ENCODE results near the gene CUTC. TPM values are rescaled to one million over a fixed set of nuclear protein-coding genes. Genes with fewer than 3 reads are reported as not detected.

CUTC gene
- total RNA-seq, 2 experiments from 2014 or later, result 37.4 to 38.1 TPM

DNA sequence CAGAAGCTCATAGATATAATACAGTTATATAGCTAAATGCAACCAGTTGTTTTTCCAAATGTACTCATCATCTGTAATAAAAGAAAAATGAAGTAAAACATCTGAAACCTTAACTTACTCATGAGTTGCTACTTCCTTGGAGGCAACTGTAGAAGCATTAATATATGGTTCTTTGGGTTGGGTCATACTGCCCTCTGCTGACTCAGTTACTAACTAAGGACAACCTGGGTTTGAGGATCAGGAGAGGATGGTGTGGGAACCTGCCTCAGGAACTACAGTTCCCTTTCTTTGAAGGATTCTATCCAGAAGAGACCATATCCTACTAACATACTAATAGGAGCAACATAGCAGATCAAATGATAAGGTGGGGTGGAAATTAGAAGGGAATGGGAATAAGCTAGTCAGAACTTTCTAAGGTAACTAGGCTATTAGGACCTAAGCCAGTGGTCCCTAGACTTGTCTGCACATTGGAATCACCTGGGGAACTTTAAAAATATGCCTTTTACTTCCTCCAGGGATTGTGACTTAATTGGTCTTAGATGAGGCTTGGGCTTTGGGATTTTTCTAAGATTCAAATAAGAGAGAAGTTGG, 20.8 kb upstream of the CUTC start:
- H3K4me1 Mint-ChIP-seq (ENCODE audit: low read depth), result peaks cover 10% of the 10 kb centered on the region
- peak; percentile 56 for DNase-seq
- H3K9me3 Mint-ChIP-seq, result no peaks in the 10 kb centered on the region
- no peaks in the 10 kb centered on the region for H3K27me3 Mint-ChIP-seq
- CTCF ChIA-PET, result interaction anchor here (0.6 to 3.9 kb wide), 14 partner anchors 15 to 318 kb away, joined by 3 to 15 read pairs (median 4); partner anchors contain the start of genes ENTPD7 and SLC25A28
- peak; percentile 59 for TF ChIP-seq CTCF (IDR thresholded peaks at IDR 0.05)
- POLR2A ChIA-PET, result no interaction called here
- peak; percentile 72 for ATAC-seq
- intact Hi-C loops (cut with micrococcal nuclease), result loop anchor here (5.0 kb wide), 1 partner anchor 89 kb away; the partner anchor contains the start of gene SLC25A28
- no peak overlapping the region for H3K4me3 Mint-ChIP-seq
- no peak overlapping the region for H3K27ac Mint-ChIP-seq
- peaks cover 16% of the 10 kb centered on the region for H3K36me3 Mint-ChIP-seq (ENCODE audit: low read depth)

DNA sequence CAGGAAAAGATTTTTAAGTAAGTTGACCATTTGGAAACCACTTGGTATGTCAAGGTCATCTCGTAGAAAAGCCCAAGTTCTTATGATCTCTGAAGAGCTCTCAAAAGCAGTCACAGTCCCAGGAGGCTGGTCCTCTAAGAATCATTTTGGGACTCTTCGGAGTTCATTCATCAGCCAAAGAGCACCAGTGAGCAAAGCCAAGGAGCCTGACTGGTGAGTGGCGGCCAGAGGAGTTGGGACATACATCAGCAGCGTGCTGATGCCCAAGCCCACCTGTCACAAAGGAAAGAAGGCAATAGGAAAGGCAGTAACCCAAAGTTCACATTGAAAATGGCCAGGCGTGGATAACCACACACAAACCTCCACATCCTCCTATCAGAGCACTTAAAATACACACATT, 17.6 kb upstream of the CUTC start:
- H3K9me3 Mint-ChIP-seq, result no peaks in the 10 kb centered on the region
- peaks cover 9% of the 10 kb centered on the region for H3K4me1 Mint-ChIP-seq (ENCODE audit: low read depth)
- POLR2A ChIA-PET, result no interaction called here
- no peak for ATAC-seq
- no peak overlapping the region for H3K4me3 Mint-ChIP-seq
- CTCF ChIA-PET, result interaction anchor here (1.2 to 1.4 kb wide), 3 partner anchors 154 to 322 kb away, joined by 3 to 7 read pairs (median 3); no protein-coding TSS in a partner anchor
- H3K36me3 Mint-ChIP-seq (ENCODE audit: low read depth), result peaks cover 23% of the 10 kb centered on the region
- intact Hi-C loops (cut with micrococcal nuclease), result loop anchor here (5.0 kb wide), 1 partner anchor 92 kb away; the partner anchor contains the start of gene SLC25A28
- TF ChIP-seq CTCF (IDR thresholded peaks at IDR 0.05), result no peak
- DNase-seq, result no peak
- no peaks in the 10 kb centered on the region for H3K27me3 Mint-ChIP-seq
- no peak overlapping the region for H3K27ac Mint-ChIP-seq

- Mint-ChIP-seq H3K4me3 (no peak overlapping the region), H3K9me3 (no peaks in the 10 kb centered on the region), H3K27me3 (no peaks in the 10 kb centered on the region), H3K27ac (no peak overlapping the region), H3K4me1 (ENCODE audit: low read depth) (no peaks in the 10 kb centered on the region), H3K36me3 (ENCODE audit: low read depth) (peaks cover 39% of the 10 kb centered on the region)
- ATAC-seq (no peak), DNase-seq (no peak)
- ChIA-PET CTCF (no interaction called here), POLR2A (no interaction called here)
- intact Hi-C loops (cut with micrococcal nuclease), result no loop called here
- TF ChIP-seq CTCF (IDR thresholded peaks at IDR 0.05), result no peak
Measured at GRCh38 chr10:99720387-99720786, 11.6 kb upstream of the CUTC start.

GRCh38 chr10:99730026-99730425, 2.0 kb upstream of the CUTC start:
- intact Hi-C loops (cut with micrococcal nuclease), result no loop called here
- TF ChIP-seq CTCF (IDR thresholded peaks at IDR 0.05), result no peak
- no peak for ATAC-seq
- Mint-ChIP-seq H3K9me3 (no peaks in the 10 kb centered on the region), H3K27ac (no peak overlapping the region), H3K4me3 (no peak overlapping the region), H3K27me3 (no peaks in the 10 kb centered on the region), H3K36me3 (ENCODE audit: low read depth) (peaks cover 39% of the 10 kb centered on the region), H3K4me1 (ENCODE audit: low read depth) (peaks cover 24% of the 10 kb centered on the region)
- DNase-seq, result no peak
- ChIA-PET CTCF (no interaction called here), POLR2A (no interaction called here)

GRCh38 chr10:99731306-99732032, 565 bp upstream of the CUTC start:
- Mint-ChIP-seq H3K9me3 (no peaks in the 10 kb centered on the region), H3K36me3 (ENCODE audit: low read depth) (peaks cover 44% of the 10 kb centered on the region), H3K27ac (peak overlapping the region; percentile 100), H3K4me3 (peak overlapping the region; percentile 99), H3K27me3 (no peaks in the 10 kb centered on the region), H3K4me1 (ENCODE audit: low read depth) (peaks cover 33% of the 10 kb centered on the region)
- TF ChIP-seq CTCF (IDR thresholded peaks at IDR 0.05), result peak; percentile 29
- ATAC-seq (no peak), DNase-seq (no peak)
- ChIA-PET POLR2A (interaction anchor here (0.7 to 2.4 kb wide), 7 partner anchors 9 to 642 kb away, joined by 3 to 26 read pairs (median 5); partner anchors contain the start of genes ENTPD7, GOT1 and SLC25A28), CTCF (interaction anchor here (0.8 to 1.8 kb wide), 7 partner anchors 10 to 314 kb away, joined by 3 to 8 read pairs (median 4); partner anchors contain the start of gene GOT1)
- intact Hi-C loops (cut with micrococcal nuclease), result no loop called here

Measured in activated CD8-positive, alpha-beta T cell treated with anti-CD3 and anti-CD28 coated beads for 36 hours (primary cell).